H9 (cell line): ENCODE measurements around the gene NOP16. TPM values are rescaled to one million over a fixed set of nuclear protein-coding genes. Genes with fewer than 3 reads are reported as not detected.

Experiments
- DNase-seq: peaks from one replicate; pipeline ENCODE4 v3.0.0-alpha.2; 2017
- H2AFZ ChIP-seq: one replicate; pipeline ENCODE4 v1.6.1; 2013; ENCODE audit warnings: mild to moderate bottlenecking, low read length, control low read depth, moderate library complexity
- H2AK5ac ChIP-seq: 2 replicates; pipeline ENCODE4 v1.6.1; 2013; ENCODE audit warnings: low read length, control low read depth, mixed read lengths; ENCODE audit not compliant: insufficient read length
- H2BK120ac ChIP-seq: one replicate; pipeline ENCODE4 v1.6.1; 2013; ENCODE audit warnings: low read depth, mild to moderate bottlenecking, low read length, control low read depth, inconsistent platforms; ENCODE audit not compliant: poor library complexity, severe bottlenecking
- H2BK12ac ChIP-seq: 2 replicates; pipeline ENCODE4 v1.6.1; 2013; ENCODE audit warnings: low read length, control low read depth, mixed read lengths, low read depth; ENCODE audit not compliant: insufficient read length
- H2BK15ac ChIP-seq: 2 replicates; pipeline ENCODE4 v1.6.1; 2013; ENCODE audit warnings: low read depth, low read length, control low read depth
- H2BK20ac ChIP-seq: one replicate; pipeline ENCODE4 v1.6.1; 2013; ENCODE audit warnings: low read depth, mild to moderate bottlenecking, low read length, control low read depth, inconsistent platforms; ENCODE audit not compliant: poor library complexity, severe bottlenecking
- H2BK5ac ChIP-seq: 2 replicates; pipeline ENCODE4 v1.6.1; 2013; ENCODE audit warnings: low read length, control low read depth, mixed read lengths; ENCODE audit not compliant: insufficient read length
- H3K14ac ChIP-seq: 2 replicates; pipeline ENCODE4 v1.6.1; 2013; ENCODE audit warnings: low read length, control low read depth; ENCODE audit not compliant: insufficient read depth
- H3K18ac ChIP-seq: 2 replicates; pipeline ENCODE4 v1.6.1; 2013; ENCODE audit warnings: low read depth, mild to moderate bottlenecking, mixed read lengths, low read length, control low read depth; ENCODE audit not compliant: insufficient read length
- H3K23ac ChIP-seq: 2 replicates; pipeline ENCODE4 v1.6.1; 2013; ENCODE audit warnings: low read length, control low read depth, mixed read lengths, low read depth; ENCODE audit not compliant: insufficient read length
- H3K23me2 ChIP-seq: 2 replicates; pipeline ENCODE4 v1.6.1; 2013; ENCODE audit warnings: low read depth, mild to moderate bottlenecking, mixed read lengths, low read length, control low read depth; ENCODE audit not compliant: insufficient read length, poor library complexity, severe bottlenecking
- H3K27ac ChIP-seq: 2 replicates; pipeline ENCODE4 v1.5.1; 2013; ENCODE audit warnings: low read length, control low read depth, mixed read lengths, low read depth; ENCODE audit not compliant: insufficient read length
- H3K27me3 ChIP-seq: 2 replicates; pipeline ENCODE4 v1.6.1; 2013; ENCODE audit warnings: low read length, control low read depth, inconsistent platforms; ENCODE audit not compliant: insufficient read depth
- H3K4ac ChIP-seq: 2 replicates; pipeline ENCODE4 v1.6.1; 2013; ENCODE audit warnings: low read depth, mild to moderate bottlenecking, control low read depth, inconsistent platforms, low read length, moderate library complexity
- H3K4me1 ChIP-seq: 2 replicates; pipeline ENCODE4 v1.6.1; 2013; ENCODE audit warnings: low read length, control low read depth, inconsistent platforms; ENCODE audit not compliant: insufficient read depth
- H3K4me2 ChIP-seq: 2 replicates; pipeline ENCODE4 v1.6.1; 2013; ENCODE audit warnings: low read length, control low read depth, mixed read lengths; ENCODE audit not compliant: insufficient read length, insufficient read depth
- H3K56ac ChIP-seq: 2 replicates; pipeline ENCODE4 v1.6.1; 2013; ENCODE audit warnings: low read depth, mild to moderate bottlenecking, mixed read lengths, low read length, control low read depth; ENCODE audit not compliant: insufficient read length
- H3K79me1 ChIP-seq: 2 replicates; pipeline ENCODE4 v1.6.1; 2013; ENCODE audit warnings: low read depth, mild to moderate bottlenecking, moderate library complexity, low read length, control low read depth, inconsistent platforms; ENCODE audit not compliant: insufficient read depth, poor library complexity, severe bottlenecking
- H3K79me2 ChIP-seq: 2 replicates; pipeline ENCODE4 v1.6.1; 2013; ENCODE audit warnings: low read length, control low read depth, inconsistent platforms; ENCODE audit not compliant: insufficient read depth
- H3K9ac ChIP-seq: 2 replicates; pipeline ENCODE4 v1.6.1; 2013; ENCODE audit warnings: low read length, control low read depth, mixed read lengths; ENCODE audit not compliant: insufficient read length; ENCODE audit errors: extremely low read depth
- H3K9me3 ChIP-seq: one replicate; pipeline ENCODE4 v1.6.1; 2013; ENCODE audit warnings: low read depth, low read length, inconsistent platforms; ENCODE audit not compliant: control insufficient read depth
- H3T11ph ChIP-seq: one replicate; pipeline ENCODE4 v1.6.1; 2013; ENCODE audit warnings: mild to moderate bottlenecking, low read length, control low read depth, inconsistent platforms
- H4K20me1 ChIP-seq: one replicate; pipeline ENCODE4 v1.6.1; 2013; ENCODE audit not compliant: control insufficient read depth, insufficient read length, insufficient read depth
- H4K5ac ChIP-seq: 2 replicates; pipeline ENCODE4 v1.6.1; 2013; ENCODE audit warnings: low read depth, mild to moderate bottlenecking, mixed read lengths, low read length, control low read depth; ENCODE audit not compliant: insufficient read length
- H4K8ac ChIP-seq: replicated peaks from 2 replicates; pipeline ENCODE4 v1.6.1; 2013; ENCODE audit warnings: low read length, control low read depth, mixed read lengths, low read depth; ENCODE audit not compliant: insufficient read length
- H4K91ac ChIP-seq: 2 replicates; pipeline ENCODE4 v1.6.1; 2013; ENCODE audit warnings: low read depth, mild to moderate bottlenecking, moderate library complexity, mixed read lengths, low read length, control low read depth; ENCODE audit not compliant: insufficient read length
- H3K27ac Mint-ChIP-seq, 3 experiments: 2 replicates in 2 of 3; 3 replicates in 1 of 3; pipeline ENCODE4 v1.8.0; 2020 to 2021; ENCODE audit warnings: mixed read lengths in 3 of 3, mild to moderate bottlenecking in 1 of 3, moderate library complexity in 1 of 3
- H3K27me3 Mint-ChIP-seq: 2 replicates; pipeline ENCODE4 v1.8.0; 2021; ENCODE audit warnings: low read depth, mild to moderate bottlenecking, moderate library complexity, mixed read lengths
- H3K36me3 Mint-ChIP-seq, 3 experiments: 2 replicates in 2 of 3; 3 replicates in 1 of 3; pipeline ENCODE4 v1.8.0; 2020 to 2021; ENCODE audit warnings: low read depth in 3 of 3, mixed read lengths in 3 of 3; ENCODE audit not compliant: insufficient read depth in 1 of 3
- H3K4me1 Mint-ChIP-seq, 2 experiments: 2 replicates each; pipeline ENCODE4 v1.8.0; 2020; ENCODE audit warnings: mixed read lengths in 2 of 2
- H3K4me3 Mint-ChIP-seq, 2 experiments: 2 replicates in 1 of 2; 3 replicates in 1 of 2; pipeline ENCODE4 v1.8.0; 2020 to 2021; ENCODE audit warnings: mild to moderate bottlenecking in 2 of 2, mixed read lengths in 2 of 2, moderate library complexity in 1 of 2
- H3K9me3 Mint-ChIP-seq, 2 experiments: 2 replicates in 1 of 2; 3 replicates in 1 of 2; pipeline ENCODE4 v1.8.0; 2020; ENCODE audit warnings: mild to moderate bottlenecking in 2 of 2, mixed read lengths in 2 of 2, moderate library complexity in 1 of 2
- WGBS: extraction: QIAGEN DNeasy Blood & Tissue Kit; methylation state at CpG from one replicate; pipeline ENCODE4 v1.1.7; 2013; ENCODE audit warnings: missing lambda C conversion rate, low lambda C conversion rate, mixed read lengths; ENCODE audit not compliant: insufficient read length; ENCODE audit errors: extremely low coverage; 5-methylcytosine and 5-hydroxymethylcytosine counted together
- total RNA-seq: library from RNA; stranded (reverse); gene quantifications from 2 replicates; pipeline ENCODE4 v1.2.1, GENCODE V29; 2021
- TF ChIP-seq, protein P1 (sequence below): fragments of 200-600 bp; sonication (generic); conservative IDR thresholded peaks from 3 replicates; pipeline ENCODE4 v1.8.0; 2021; ENCODE audit warnings: antibody characterized with exemption, mild to moderate bottlenecking

NOP16 gene
- total RNA-seq, 1 experiment from 2014 or later = 114 TPM

GRCh38 chr5:176342158-176342483 lies 46.3 kb downstream of the NOP16 start:
- Histone ChIP-seq H2BK20ac (no peak overlapping the region), H2AK5ac (no peak overlapping the region), H4K8ac (no peak overlapping the region), H3K18ac (no peak overlapping the region), H3K9me3 (no peaks in the 10 kb centered on the region), H3K9ac (no peak overlapping the region), H4K5ac (no peak overlapping the region), H3K79me1 (no peaks in the 10 kb centered on the region), H3K4ac (no peak overlapping the region), H3K23ac (no peak overlapping the region), H3K4me1 (no peaks in the 10 kb centered on the region), H3K4me2 (no peak overlapping the region), H2BK12ac (no peak overlapping the region), H4K91ac (no peak overlapping the region), H2BK120ac (no peak overlapping the region), H2BK5ac (no peak overlapping the region), H3K79me2 (no peaks in the 10 kb centered on the region), H3K23me2 (no peaks in the 10 kb centered on the region), H3K27ac (no peak overlapping the region), H3T11ph (no peak overlapping the region), H2BK15ac (no peak overlapping the region), H3K27me3 (no peaks in the 10 kb centered on the region; the same call in 1 of the 2 replicates), H2AFZ (no peak overlapping the region), H3K56ac (no peak overlapping the region), H4K20me1 (no peaks in the 10 kb centered on the region), H3K14ac (no peak overlapping the region)
- Mint-ChIP-seq H3K27me3 (no peaks in the 10 kb centered on the region), H3K4me1 (peaks cover 3 to 5% of the 10 kb centered on the region in 2 experiments; a peak in 3 of 4 replicates), H3K9me3 (no peaks in the 10 kb centered on the region), H3K4me3 (no peak overlapping the region), H3K27ac (no peak overlapping the region), H3K36me3 (peaks cover 12 to 35% (median 13%) of the 10 kb centered on the region in 3 experiments; a peak in 6 of 7 replicates)
- DNase-seq = no peak
- WGBS = no CpG with 5 or more reads among the region's 1 CpG
- TF ChIP-seq, protein P1, sequence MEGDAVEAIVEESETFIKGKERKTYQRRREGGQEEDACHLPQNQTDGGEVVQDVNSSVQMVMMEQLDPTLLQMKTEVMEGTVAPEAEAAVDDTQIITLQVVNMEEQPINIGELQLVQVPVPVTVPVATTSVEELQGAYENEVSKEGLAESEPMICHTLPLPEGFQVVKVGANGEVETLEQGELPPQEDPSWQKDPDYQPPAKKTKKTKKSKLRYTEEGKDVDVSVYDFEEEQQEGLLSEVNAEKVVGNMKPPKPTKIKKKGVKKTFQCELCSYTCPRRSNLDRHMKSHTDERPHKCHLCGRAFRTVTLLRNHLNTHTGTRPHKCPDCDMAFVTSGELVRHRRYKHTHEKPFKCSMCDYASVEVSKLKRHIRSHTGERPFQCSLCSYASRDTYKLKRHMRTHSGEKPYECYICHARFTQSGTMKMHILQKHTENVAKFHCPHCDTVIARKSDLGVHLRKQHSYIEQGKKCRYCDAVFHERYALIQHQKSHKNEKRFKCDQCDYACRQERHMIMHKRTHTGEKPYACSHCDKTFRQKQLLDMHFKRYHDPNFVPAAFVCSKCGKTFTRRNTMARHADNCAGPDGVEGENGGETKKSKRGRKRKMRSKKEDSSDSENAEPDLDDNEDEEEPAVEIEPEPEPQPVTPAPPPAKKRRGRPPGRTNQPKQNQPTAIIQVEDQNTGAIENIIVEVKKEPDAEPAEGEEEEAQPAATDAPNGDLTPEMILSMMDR = no peak
